ENCODE measurements around the gene LKAAEAR1. TPM values are rescaled to one million over a fixed set of nuclear protein-coding genes. Genes with fewer than 3 reads are reported as not detected.

The LKAAEAR1 gene
- total and polyA plus RNA-seq, 4 donors = 0.51 to 2.3 (median 0.65) TPM

DNA sequence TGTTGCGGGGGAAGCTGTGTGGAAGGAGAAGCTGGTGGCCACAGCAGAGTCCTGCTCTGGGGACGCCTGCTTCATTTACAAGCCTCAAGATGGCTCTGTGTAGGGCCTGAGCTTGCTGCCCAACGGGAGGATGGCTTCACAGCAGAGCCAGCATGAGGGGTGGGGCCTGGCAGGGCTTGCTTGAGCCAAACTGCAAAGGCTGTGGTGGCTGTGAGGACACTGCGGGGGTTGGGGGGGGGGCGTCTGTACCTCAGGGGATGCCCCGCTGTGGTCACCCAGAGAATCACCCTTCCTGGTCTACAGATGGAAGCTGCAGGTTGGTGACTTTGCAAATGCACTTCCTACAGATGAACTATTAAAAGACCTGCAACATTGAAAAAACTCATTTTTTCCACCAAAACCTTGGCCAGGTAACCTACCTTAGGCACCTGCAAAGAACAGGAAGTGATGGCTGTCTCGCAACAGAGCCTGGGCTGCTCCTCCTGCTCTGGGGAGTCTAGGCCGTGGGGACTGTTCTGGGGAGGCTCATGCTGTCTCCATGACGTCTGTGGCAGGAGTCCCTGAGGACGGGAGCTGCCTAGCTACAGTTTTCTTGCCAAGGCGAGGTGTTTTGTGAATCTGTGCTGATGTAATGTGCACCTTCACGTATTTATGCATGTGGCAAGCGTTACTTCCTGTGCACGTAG is 15.8 kb upstream of the LKAAEAR1 start:
- no peak for TF ChIP-seq CTCF (IDR thresholded peaks at IDR 0.05; ENCODE audit: control extremely low read depth, extremely low read depth)
- Histone ChIP-seq H3K9me3 (ENCODE audit: control insufficient read depth in 4 of 4, insufficient read depth in 3 of 4, low read length in 3 of 4) (no peaks in the 10 kb centered on the region), H3K27ac (ENCODE audit: low read depth in 1 of 2, low read length in 1 of 2) (no peak overlapping the region), H3K27me3 (ENCODE audit: control insufficient read depth in 3 of 3, insufficient read depth in 3 of 3, low read length in 2 of 3) (peaks cover 5 to 17% (median 6%) of the 10 kb centered on the region in 3 donors), H3K36me3 (ENCODE audit: control insufficient read depth in 4 of 4, insufficient read depth in 4 of 4, low read length in 4 of 4) (no peaks in the 10 kb centered on the region), H3K4me1 (ENCODE audit: control insufficient read depth in 5 of 5, insufficient read depth in 5 of 5, low read length in 5 of 5) (no peaks in the 10 kb centered on the region), H3K9ac (ENCODE audit: insufficient read depth in 1 of 2, low read length in 2 of 2) (no peak overlapping the region), H3K4me3 (no peak overlapping the region)
- ATAC-seq (ENCODE audit: insufficient read depth, low FRiP score) (no peak), DNase-seq (no peak)
- 82% methylated on average over 14 of the region's 14 CpGs for WGBS, 2 donors

DNA sequence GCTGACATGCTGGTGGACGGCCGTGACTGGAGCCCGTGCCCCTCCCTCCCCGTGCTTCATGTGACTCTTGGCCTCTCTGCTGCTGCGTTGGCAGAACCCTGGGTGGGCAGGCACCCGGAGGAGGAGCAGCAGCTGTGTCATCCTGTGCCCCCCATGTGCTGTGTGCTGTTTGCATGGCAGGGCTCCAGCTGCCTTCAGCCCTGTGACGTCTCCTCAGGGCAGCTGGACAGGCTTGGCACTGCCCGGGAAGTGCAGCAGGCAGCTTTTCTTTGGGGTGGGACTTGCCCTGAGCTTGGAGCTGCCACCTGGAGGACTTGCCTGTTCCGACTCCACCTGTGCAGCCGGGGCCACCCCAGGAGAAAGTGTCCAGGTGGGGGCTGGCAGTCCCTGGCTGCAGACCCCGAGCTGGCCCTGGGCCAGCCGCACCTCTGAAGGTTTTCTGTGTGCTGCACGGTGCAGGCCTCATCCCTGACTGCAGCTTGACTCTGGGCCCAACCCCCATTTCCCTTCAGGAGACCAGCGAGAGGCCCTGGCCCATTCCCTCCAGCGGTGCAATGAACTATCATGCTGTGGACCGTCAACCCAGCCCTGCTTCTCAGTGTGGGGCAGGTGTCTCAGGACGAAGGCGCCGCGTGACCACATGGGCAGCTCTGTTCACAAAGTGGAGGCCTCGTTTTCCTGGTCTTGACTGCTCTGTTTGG is 15.0 kb upstream of the LKAAEAR1 start:
- Histone ChIP-seq H3K27ac (ENCODE audit: low read depth in 1 of 2, low read length in 1 of 2) (no peak overlapping the region), H3K4me1 (ENCODE audit: control insufficient read depth in 5 of 5, insufficient read depth in 5 of 5, low read length in 5 of 5) (no peaks in the 10 kb centered on the region), H3K4me3 (no peak overlapping the region), H3K9me3 (ENCODE audit: control insufficient read depth in 4 of 4, insufficient read depth in 3 of 4, low read length in 3 of 4) (no peaks in the 10 kb centered on the region), H3K27me3 (ENCODE audit: control insufficient read depth in 3 of 3, insufficient read depth in 3 of 3, low read length in 2 of 3) (peaks cover 5 to 17% (median 6%) of the 10 kb centered on the region in 3 donors), H3K36me3 (ENCODE audit: control insufficient read depth in 4 of 4, insufficient read depth in 4 of 4, low read length in 4 of 4) (no peaks in the 10 kb centered on the region), H3K9ac (ENCODE audit: insufficient read depth in 1 of 2, low read length in 2 of 2) (no peak overlapping the region)
- no peak for TF ChIP-seq CTCF (IDR thresholded peaks at IDR 0.05; ENCODE audit: control extremely low read depth, extremely low read depth)
- DNase-seq (no peak), ATAC-seq (ENCODE audit: insufficient read depth, low FRiP score) (no peak)
- 88 to 93% methylated on average over 21 of the region's 21 CpGs for WGBS, 2 donors

DNA sequence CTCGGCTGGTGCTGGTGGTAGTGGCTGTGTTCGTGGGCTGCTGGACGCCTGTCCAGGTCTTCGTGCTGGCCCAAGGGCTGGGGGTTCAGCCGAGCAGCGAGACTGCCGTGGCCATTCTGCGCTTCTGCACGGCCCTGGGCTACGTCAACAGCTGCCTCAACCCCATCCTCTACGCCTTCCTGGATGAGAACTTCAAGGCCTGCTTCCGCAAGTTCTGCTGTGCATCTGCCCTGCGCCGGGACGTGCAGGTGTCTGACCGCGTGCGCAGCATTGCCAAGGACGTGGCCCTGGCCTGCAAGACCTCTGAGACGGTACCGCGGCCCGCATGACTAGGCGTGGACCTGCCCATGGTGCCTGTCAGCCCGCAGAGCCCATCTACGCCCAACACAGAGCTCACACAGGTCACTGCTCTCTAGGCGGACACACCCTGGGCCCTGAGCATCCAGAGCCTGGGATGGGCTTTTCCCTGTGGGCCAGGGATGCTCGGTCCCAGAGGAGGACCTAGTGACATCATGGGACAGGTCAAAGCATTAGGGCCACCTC is 14.3 kb upstream of the LKAAEAR1 start:
- no peak for ATAC-seq (ENCODE audit: insufficient read depth, low FRiP score)
- Histone ChIP-seq H3K27me3 (ENCODE audit: control insufficient read depth in 3 of 3, insufficient read depth in 3 of 3, low read length in 2 of 3) (peaks cover 0 to 17% (median 6%) of the 10 kb centered on the region in 3 donors), H3K9ac (ENCODE audit: insufficient read depth in 1 of 2, low read length in 2 of 2) (no peak overlapping the region), H3K9me3 (ENCODE audit: control insufficient read depth in 4 of 4, insufficient read depth in 3 of 4, low read length in 3 of 4) (no peaks in the 10 kb centered on the region), H3K4me1 (ENCODE audit: control insufficient read depth in 5 of 5, insufficient read depth in 5 of 5, low read length in 5 of 5) (no peaks in the 10 kb centered on the region), H3K36me3 (ENCODE audit: control insufficient read depth in 4 of 4, insufficient read depth in 4 of 4, low read length in 4 of 4) (no peaks in the 10 kb centered on the region), H3K4me3 (no peak overlapping the region), H3K27ac (ENCODE audit: low read depth in 1 of 2, low read length in 1 of 2) (no peak overlapping the region)
- no peak for DNase-seq
- TF ChIP-seq CTCF (IDR thresholded peaks at IDR 0.05; ENCODE audit: control extremely low read depth, extremely low read depth) = no peak
- 96 to 97% methylated on average over 27 to 28 of the region's 28 CpGs for WGBS, 2 donors
